GM12878 (cell line): Measurements from ENCODE around the gene COL1A1. TPM values are rescaled to one million over a fixed set of nuclear protein-coding genes. Genes with fewer than 3 reads are reported as not detected.

ENCODE experiments used
- ATAC-seq: fragments of 200-7000 bp; cut with Tn5 transposase; 3 replicates; pipeline ENCODE4 v1.9.1; 2020; ENCODE audit warnings: mild to moderate bottlenecking, moderate library complexity
- BruUV-seq: library from RNA; stranded (reverse); fragments of 400-500 nt; replicated peaks from 2 replicates; lab custom pipeline; 2021; lab: Mats Ljungman, UMichigan
- CTCF ChIA-PET: fragments of 300-600 bp; sonication (Branson Sonifier 250); formaldehyde crosslinking; extraction: SDS; loops from one replicate; lab custom pipeline; 2021; ENCODE audit warnings: inconsistent platforms; lab: Yijun Ruan, JAX
- POLR2A ChIA-PET: fragments of 350-600 bp; formaldehyde crosslinking; extraction: SDS; loops from one replicate; lab custom pipeline; 2021; ENCODE audit warnings: inconsistent platforms; lab: Charles Lee
- RAD21 ChIA-PET: fragments of 300-600 bp; sonication (Branson Sonifier 250); formaldehyde crosslinking; loops from one replicate; lab custom pipeline; 2023; ENCODE audit warnings: antibody characterized with exemption; ENCODE audit not compliant: unreplicated experiment; lab: Charles Lee
- SMC1A ChIA-PET: fragments of 300-600 bp; sonication (Branson Sonifier 250); formaldehyde crosslinking; loops from one replicate; lab custom pipeline; 2023; ENCODE audit not compliant: unreplicated experiment, uncharacterized antibody; lab: Charles Lee
- DNase-seq: peaks from one replicate; pipeline ENCODE4 v3.0.0-alpha.2; 2011; ENCODE audit warnings: low read depth, low spot score
- FAIRE-seq: peaks from 3 replicates; lab custom pipeline; 2011; peaks lifted over from hg19 to GRCh38; lab: Jason Lieb, UNC
- H2AFZ ChIP-seq: 2 replicates; pipeline ENCODE4 v1.6.0; 2011; ENCODE audit warnings: low read depth, low read length, control low read depth; ENCODE audit not compliant: control insufficient read depth
- H3K27ac ChIP-seq: 2 replicates; pipeline ENCODE4 v1.5.1; 2011; ENCODE audit warnings: control low read depth; ENCODE audit not compliant: control insufficient read depth, insufficient read depth
- H3K27me3 ChIP-seq, 2 experiments: replicated peaks in 1 of 2; 2 replicates each; pipeline versions ENCODE4 v1.6.0 to v1.6.1; 2011; ENCODE audit warnings: low read length in 1 of 2; ENCODE audit not compliant: control insufficient read depth in 2 of 2, insufficient read depth in 2 of 2
- H3K36me3 ChIP-seq, 2 experiments: 2 replicates each; pipeline ENCODE4 v1.5.1; 2011; ENCODE audit warnings: low read length in 1 of 2; ENCODE audit not compliant: control insufficient read depth in 2 of 2, insufficient read depth in 2 of 2
- H3K4me1 ChIP-seq: 2 replicates; pipeline ENCODE4 v1.6.1; 2011; ENCODE audit warnings: mild to moderate bottlenecking, low read length, moderate library complexity, mixed read lengths; ENCODE audit not compliant: control insufficient read depth, insufficient read depth
- H3K4me2 ChIP-seq: 2 replicates; pipeline ENCODE4 v1.6.0; 2011; ENCODE audit warnings: control low read depth; ENCODE audit not compliant: control insufficient read depth, insufficient read depth
- H3K4me3 ChIP-seq: fragments of 200-600 bp; sonication (generic); 2 replicates; pipeline ENCODE4 v1.5.1; 2016
- H3K79me2 ChIP-seq: 2 replicates; pipeline ENCODE4 v1.6.0; 2011; ENCODE audit warnings: low read length; ENCODE audit not compliant: control insufficient read depth, insufficient read depth
- H3K9ac ChIP-seq: 2 replicates; pipeline ENCODE4 v1.8.0; 2011; ENCODE audit warnings: low read length, control low read depth, mixed read lengths; ENCODE audit not compliant: control insufficient read depth, insufficient read depth
- H3K9me3 ChIP-seq: replicated peaks from 3 replicates; pipeline ENCODE4 v1.5.1; 2011; ENCODE audit warnings: mild to moderate bottlenecking, low read length; ENCODE audit not compliant: control insufficient read depth, insufficient read depth
- H4K20me1 ChIP-seq: 2 replicates; pipeline ENCODE4 v1.6.0; 2011; ENCODE audit not compliant: control insufficient read depth, insufficient read depth
- IKZF2 ChIP-seq, 2 experiments: fragments of 450-650 bp; IDR thresholded peaks; 2 replicates each; pipeline ENCODE4 v1.6.1; 2017; ENCODE audit warnings: mild to moderate bottlenecking in 2 of 2, moderate library complexity in 2 of 2
- MXI1 ChIP-seq: fragments of 150-350 bp; IDR thresholded peaks from 2 replicates; pipeline ENCODE4 v1.6.1; 2011; ENCODE audit warnings: low read depth, mild to moderate bottlenecking, inconsistent platforms, low read length, improper control_type of control experiment
- NBN ChIP-seq: fragments of 450-650 bp; IDR thresholded peaks from 2 replicates; pipeline ENCODE4 v1.6.1; 2016
- NR2C2 ChIP-seq: IDR thresholded peaks from 2 replicates; pipeline ENCODE4 v1.6.1; 2011; ENCODE audit warnings: borderline replicate concordance, low read depth; ENCODE audit not compliant: control insufficient read depth, insufficient read length
- whole genome bisulfite sequencing: methylation state at CpG from one replicate; pipeline ENCODE4 v1.1.6; 2016; ENCODE audit warnings: low lambda C conversion rate; ENCODE audit not compliant: insufficient replicate concordance, insufficient coverage; ENCODE audit errors: missing lambda C conversion rate; 5-methylcytosine and 5-hydroxymethylcytosine counted together
- in situ Hi-C: fragments of 300-500 bp; cut with MboI; formaldehyde crosslinking; loops from 9 replicates; pipeline ENCODE4 v1.14.3; 2018; ENCODE audit warnings: mixed read lengths
- intact Hi-C: fragments of 100-400 bp; cut with micrococcal nuclease; formaldehyde crosslinking; loops from one replicate; pipeline ENCODE4 v1.14.2; 2022; ENCODE audit not compliant: unreplicated experiment
- polyA plus RNA-seq, 11 experiments: library from polyadenylated mRNA; depleted of rRNA in 4 of 11; unstranded in 6 of 11; stranded (reverse) in 5 of 11; fragments of >200 nt; fragmentation: Nextera tagmentation in 4 of 11; fragmentation: Illumina TruSeq in 1 of 11; extraction: Ambion mirVana in 4 of 11; extraction: Trizol in 1 of 11; gene quantifications; 1 replicate in 1 of 11; 2 replicates in 10 of 11; pipeline versions ENCODE4 v1.2.1 to v1.2.3, GENCODE V29; 2011 to 2016; ENCODE audit warnings: inconsistent platforms in 2 of 11, missing spikeins in 2 of 11, low read depth in 1 of 11
- total RNA-seq, 4 experiments: library from RNA; depleted of rRNA in 3 of 4; stranded (reverse); fragments of >200 nt in 3 of 4; fragmentation: Illumina TruSeq in 1 of 4; extraction: Trizol in 1 of 4; gene quantifications; 2 replicates each; pipeline versions ENCODE4 v1.2.1 to v1.2.3, GENCODE V29; 2013 to 2021
- TF ChIP-seq, protein P1 (sequence below): IDR thresholded peaks from 2 replicates; pipeline ENCODE4 v1.6.1; 2011; ENCODE audit warnings: borderline replicate concordance, low read depth, mild to moderate bottlenecking, moderate library complexity, mixed read lengths, low read length; ENCODE audit not compliant: insufficient read depth; ENCODE audit errors: extremely low read length
- TF ChIP-seq, protein P2 (sequence below): IDR thresholded peaks from 2 replicates; pipeline ENCODE4 v1.6.1; 2012; ENCODE audit warnings: mild to moderate bottlenecking, low read depth, low read length
- TF ChIP-seq, protein P3 (sequence below): fragments of 450-650 bp; conservative IDR thresholded peaks from 2 replicates; pipeline ENCODE4 v1.6.1; 2017; ENCODE audit warnings: mild to moderate bottlenecking, moderate library complexity

Gene COL1A1
- total and polyA plus RNA-seq, 10 of the 15 experiments (the other 5 are each of a cell fraction or from before 2014, with no cell fraction given), result 0.18 to 7.7 (median 2.3) TPM

DNA sequence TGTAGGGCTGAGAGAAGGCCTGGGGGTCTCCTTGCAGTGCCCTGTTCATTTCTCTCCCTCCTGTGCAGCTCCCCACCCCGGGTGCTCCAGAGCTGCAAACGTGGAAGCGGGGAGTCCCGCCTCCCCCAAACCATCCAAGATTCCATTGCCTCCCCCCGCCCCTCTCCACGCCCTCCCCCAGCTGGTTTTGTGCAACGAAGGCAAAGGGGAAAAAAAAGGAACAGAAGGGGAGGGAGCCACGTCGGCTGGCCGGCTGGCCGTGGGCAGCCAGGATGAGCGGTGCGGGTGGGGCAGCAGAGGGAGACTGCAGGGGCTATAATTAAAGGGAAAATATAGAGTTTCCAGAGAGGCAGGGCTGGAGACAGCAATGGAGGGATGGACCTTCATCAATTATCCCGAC lies 1.7 kb upstream of the COL1A1 start:
- Histone ChIP-seq H3K9me3 (no peaks in the 10 kb centered on the region), H3K4me2 (no peak overlapping the region), H3K36me3 (no peaks in the 10 kb centered on the region), H2AFZ (no peak overlapping the region), H3K27ac (no peak overlapping the region), H3K4me1 (peaks cover 9% of the 10 kb centered on the region), H3K79me2 (no peaks in the 10 kb centered on the region), H3K27me3 (peaks cover 12 to 16% of the 10 kb centered on the region in 2 experiments), H4K20me1 (no peaks in the 10 kb centered on the region), H3K9ac (no peak overlapping the region), H3K4me3 (no peak overlapping the region)
- ChIA-PET SMC1A (interaction anchor here (1.1 to 4.4 kb wide), 6 partner anchors 13 to 106 kb away, joined by 3 to 102 read pairs (median 14); partner anchors contain the start of gene TMEM92), CTCF (interaction anchor here (1.6 to 8.3 kb wide), 7 partner anchors 9 to 130 kb away, joined by 5 to 294 read pairs (median 68); partner anchors contain the start of gene TMEM92), RAD21 (interaction anchor here (1.0 to 5.9 kb wide), 5 partner anchors 10 to 102 kb away, joined by 3 to 106 read pairs (median 6); no protein-coding TSS in a partner anchor), POLR2A (interaction anchor here (0.6 to 1.0 kb wide), 2 partner anchors 65 to 76 kb away, joined by 4 read pairs; no protein-coding TSS in a partner anchor)
- ATAC-seq (no peak), FAIRE-seq (no peak), DNase-seq (no peak)
- BruUV-seq, result no TSS peak
- in situ Hi-C loops (no loop called here), intact Hi-C loops (no loop called here)
- TF ChIP-seq MXI1 (no peak), NR2C2 (no peak), NBN (no peak), IKZF2 (IDR thresholded peaks at IDR 0.05) (no peak)
- TF ChIP-seq, protein P1, sequence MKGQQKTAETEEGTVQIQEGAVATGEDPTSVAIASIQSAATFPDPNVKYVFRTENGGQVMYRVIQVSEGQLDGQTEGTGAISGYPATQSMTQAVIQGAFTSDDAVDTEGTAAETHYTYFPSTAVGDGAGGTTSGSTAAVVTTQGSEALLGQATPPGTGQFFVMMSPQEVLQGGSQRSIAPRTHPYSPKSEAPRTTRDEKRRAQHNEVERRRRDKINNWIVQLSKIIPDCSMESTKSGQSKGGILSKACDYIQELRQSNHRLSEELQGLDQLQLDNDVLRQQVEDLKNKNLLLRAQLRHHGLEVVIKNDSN, result no peak
- TF ChIP-seq, protein P2, sequence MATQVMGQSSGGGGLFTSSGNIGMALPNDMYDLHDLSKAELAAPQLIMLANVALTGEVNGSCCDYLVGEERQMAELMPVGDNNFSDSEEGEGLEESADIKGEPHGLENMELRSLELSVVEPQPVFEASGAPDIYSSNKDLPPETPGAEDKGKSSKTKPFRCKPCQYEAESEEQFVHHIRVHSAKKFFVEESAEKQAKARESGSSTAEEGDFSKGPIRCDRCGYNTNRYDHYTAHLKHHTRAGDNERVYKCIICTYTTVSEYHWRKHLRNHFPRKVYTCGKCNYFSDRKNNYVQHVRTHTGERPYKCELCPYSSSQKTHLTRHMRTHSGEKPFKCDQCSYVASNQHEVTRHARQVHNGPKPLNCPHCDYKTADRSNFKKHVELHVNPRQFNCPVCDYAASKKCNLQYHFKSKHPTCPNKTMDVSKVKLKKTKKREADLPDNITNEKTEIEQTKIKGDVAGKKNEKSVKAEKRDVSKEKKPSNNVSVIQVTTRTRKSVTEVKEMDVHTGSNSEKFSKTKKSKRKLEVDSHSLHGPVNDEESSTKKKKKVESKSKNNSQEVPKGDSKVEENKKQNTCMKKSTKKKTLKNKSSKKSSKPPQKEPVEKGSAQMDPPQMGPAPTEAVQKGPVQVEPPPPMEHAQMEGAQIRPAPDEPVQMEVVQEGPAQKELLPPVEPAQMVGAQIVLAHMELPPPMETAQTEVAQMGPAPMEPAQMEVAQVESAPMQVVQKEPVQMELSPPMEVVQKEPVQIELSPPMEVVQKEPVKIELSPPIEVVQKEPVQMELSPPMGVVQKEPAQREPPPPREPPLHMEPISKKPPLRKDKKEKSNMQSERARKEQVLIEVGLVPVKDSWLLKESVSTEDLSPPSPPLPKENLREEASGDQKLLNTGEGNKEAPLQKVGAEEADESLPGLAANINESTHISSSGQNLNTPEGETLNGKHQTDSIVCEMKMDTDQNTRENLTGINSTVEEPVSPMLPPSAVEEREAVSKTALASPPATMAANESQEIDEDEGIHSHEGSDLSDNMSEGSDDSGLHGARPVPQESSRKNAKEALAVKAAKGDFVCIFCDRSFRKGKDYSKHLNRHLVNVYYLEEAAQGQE, result no peak
- TF ChIP-seq, protein P3, sequence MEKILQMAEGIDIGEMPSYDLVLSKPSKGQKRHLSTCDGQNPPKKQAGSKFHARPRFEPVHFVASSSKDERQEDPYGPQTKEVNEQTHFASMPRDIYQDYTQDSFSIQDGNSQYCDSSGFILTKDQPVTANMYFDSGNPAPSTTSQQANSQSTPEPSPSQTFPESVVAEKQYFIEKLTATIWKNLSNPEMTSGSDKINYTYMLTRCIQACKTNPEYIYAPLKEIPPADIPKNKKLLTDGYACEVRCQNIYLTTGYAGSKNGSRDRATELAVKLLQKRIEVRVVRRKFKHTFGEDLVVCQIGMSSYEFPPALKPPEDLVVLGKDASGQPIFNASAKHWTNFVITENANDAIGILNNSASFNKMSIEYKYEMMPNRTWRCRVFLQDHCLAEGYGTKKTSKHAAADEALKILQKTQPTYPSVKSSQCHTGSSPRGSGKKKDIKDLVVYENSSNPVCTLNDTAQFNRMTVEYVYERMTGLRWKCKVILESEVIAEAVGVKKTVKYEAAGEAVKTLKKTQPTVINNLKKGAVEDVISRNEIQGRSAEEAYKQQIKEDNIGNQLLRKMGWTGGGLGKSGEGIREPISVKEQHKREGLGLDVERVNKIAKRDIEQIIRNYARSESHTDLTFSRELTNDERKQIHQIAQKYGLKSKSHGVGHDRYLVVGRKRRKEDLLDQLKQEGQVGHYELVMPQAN, result no peak
- WGBS, result 32% methylated on average over 9 of the region's 14 CpGs
